ENCODE measurements around the gene JAKMIP2. TPM values are rescaled to one million over a fixed set of nuclear protein-coding genes. Genes with fewer than 3 reads are reported as not detected.

JAKMIP2 gene
- total and polyA plus RNA-seq, 9 donors = 0.10 to 7.0 (median 0.24) TPM

DNA sequence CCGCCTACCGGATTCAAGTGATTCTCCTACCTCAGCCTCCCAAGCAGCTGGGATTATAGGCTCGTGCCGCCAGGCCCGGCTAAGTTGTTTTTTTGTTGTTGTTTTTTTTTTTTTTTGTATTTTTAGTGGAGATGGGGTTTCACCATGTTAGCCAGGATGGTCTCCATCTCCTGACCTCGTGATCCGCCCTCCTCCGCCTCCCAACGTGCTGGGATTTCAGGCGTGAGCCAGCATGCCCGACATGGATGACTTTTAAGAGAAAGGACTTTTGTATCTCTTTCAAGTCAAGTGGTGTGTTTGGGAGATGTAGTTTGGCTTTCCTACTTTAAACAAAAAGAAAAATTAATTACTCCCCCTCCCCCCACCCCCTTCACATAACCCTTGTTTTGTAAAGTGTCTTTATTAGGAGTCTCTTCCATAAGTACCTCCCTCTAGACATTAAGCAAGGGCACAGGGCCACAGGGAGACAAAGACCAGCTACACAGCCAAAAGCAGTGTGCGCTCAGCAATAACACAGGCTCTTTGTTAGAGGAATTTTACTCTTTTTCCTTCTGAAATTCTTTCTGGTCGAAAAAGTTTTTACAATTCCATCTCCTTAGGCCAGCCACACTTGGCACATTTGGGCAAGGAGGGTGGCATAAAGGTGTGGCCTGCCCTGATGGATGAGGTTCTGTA, 31.2 kb downstream of the JAKMIP2 start:
- DNase-seq = no peak
- WGBS, 3 donors = 87 to 90% (median 87%) methylated on average over 13 of the region's 13 CpGs
- no peaks in the 10 kb centered on the region for H3K36me3 ChIP-seq
- no peak overlapping the region for H3K27ac ChIP-seq
- no peaks in the 10 kb centered on the region for H3K9me3 ChIP-seq
- no peaks in the 10 kb centered on the region for H3K4me1 ChIP-seq (ENCODE audit: insufficient read depth)
- no peak overlapping the region for H3K4me3 ChIP-seq
- intact Hi-C loops (cut with DNase I) = no loop called here
- no peak for TF ChIP-seq POLR2A (IDR thresholded peaks at IDR 0.05)
- no peak for TF ChIP-seq EP300 (IDR thresholded peaks at IDR 0.05)
- TF ChIP-seq, protein P1, sequence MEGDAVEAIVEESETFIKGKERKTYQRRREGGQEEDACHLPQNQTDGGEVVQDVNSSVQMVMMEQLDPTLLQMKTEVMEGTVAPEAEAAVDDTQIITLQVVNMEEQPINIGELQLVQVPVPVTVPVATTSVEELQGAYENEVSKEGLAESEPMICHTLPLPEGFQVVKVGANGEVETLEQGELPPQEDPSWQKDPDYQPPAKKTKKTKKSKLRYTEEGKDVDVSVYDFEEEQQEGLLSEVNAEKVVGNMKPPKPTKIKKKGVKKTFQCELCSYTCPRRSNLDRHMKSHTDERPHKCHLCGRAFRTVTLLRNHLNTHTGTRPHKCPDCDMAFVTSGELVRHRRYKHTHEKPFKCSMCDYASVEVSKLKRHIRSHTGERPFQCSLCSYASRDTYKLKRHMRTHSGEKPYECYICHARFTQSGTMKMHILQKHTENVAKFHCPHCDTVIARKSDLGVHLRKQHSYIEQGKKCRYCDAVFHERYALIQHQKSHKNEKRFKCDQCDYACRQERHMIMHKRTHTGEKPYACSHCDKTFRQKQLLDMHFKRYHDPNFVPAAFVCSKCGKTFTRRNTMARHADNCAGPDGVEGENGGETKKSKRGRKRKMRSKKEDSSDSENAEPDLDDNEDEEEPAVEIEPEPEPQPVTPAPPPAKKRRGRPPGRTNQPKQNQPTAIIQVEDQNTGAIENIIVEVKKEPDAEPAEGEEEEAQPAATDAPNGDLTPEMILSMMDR (IDR thresholded peaks at IDR 0.05) = no peak
- H3K27me3 ChIP-seq = no peaks in the 10 kb centered on the region

DNA sequence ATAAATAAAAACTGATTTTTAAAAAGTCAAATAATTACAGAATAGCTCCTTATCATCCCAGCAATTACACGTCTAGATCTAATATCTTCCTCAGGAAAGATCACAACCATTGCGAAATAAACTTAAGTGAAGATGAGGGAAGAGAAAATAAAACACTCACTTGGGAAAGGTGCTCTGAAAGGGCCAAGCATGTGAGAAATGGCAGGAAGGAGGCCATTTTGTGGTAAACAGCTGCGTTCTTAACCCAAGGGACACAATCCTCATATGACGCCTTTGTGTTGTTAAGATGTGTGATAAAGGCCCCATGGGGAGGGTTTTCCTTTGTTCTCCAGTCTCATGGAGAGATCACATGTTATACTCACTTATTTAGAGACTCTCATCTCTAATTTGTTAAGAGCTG, 32.5 kb downstream of the JAKMIP2 start:
- TF ChIP-seq, protein P1 (IDR thresholded peaks at IDR 0.05) = no peak
- TF ChIP-seq EP300 (IDR thresholded peaks at IDR 0.05) (no peak), POLR2A (IDR thresholded peaks at IDR 0.05) (no peak)
- intact Hi-C loops (cut with DNase I) = no loop called here
- no peaks in the 10 kb centered on the region for H3K9me3 ChIP-seq
- WGBS, 3 donors = 79 to 84% (median 79%) methylated on average over 4 of the region's 4 CpGs
- no peak overlapping the region for H3K27ac ChIP-seq
- H3K4me1 ChIP-seq (ENCODE audit: insufficient read depth) = no peaks in the 10 kb centered on the region
- H3K4me3 ChIP-seq = no peak overlapping the region
- no peaks in the 10 kb centered on the region for H3K36me3 ChIP-seq
- no peak for DNase-seq
- no peaks in the 10 kb centered on the region for H3K27me3 ChIP-seq

DNA sequence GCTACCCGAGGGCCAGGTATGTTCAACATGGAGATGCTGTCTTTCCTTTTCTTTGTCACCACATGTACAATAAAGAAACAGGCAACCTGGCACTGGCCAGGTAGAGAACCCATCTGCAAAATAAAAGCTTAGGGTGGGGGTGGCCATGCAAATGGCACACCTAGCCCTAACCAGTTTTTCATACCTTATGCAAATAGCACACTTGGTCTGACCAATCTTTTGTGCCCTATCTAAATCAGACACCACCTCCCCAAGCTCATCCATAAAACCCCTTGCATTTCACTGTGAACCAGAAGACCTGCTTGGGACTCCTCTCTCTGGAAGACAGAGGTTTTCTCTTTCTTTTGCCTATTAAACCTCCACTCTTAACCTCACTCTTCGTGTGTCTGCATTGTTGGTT, 33.9 kb downstream of the JAKMIP2 start:
- H3K4me1 ChIP-seq (ENCODE audit: insufficient read depth) = no peaks in the 10 kb centered on the region
- no peaks in the 10 kb centered on the region for H3K27me3 ChIP-seq
- TF ChIP-seq POLR2A (IDR thresholded peaks at IDR 0.05) (no peak), EP300 (IDR thresholded peaks at IDR 0.05) (no peak)
- TF ChIP-seq, protein P1 (IDR thresholded peaks at IDR 0.05) = no peak
- no peak for DNase-seq
- 63 to 68% (median 66%) methylated on average over 2 of the region's 2 CpGs for WGBS, 3 donors
- no peak overlapping the region for H3K27ac ChIP-seq
- intact Hi-C loops (cut with DNase I) = no loop called here
- H3K4me3 ChIP-seq = no peak overlapping the region
- H3K9me3 ChIP-seq = no peaks in the 10 kb centered on the region
- H3K36me3 ChIP-seq = no peaks in the 10 kb centered on the region

DNA sequence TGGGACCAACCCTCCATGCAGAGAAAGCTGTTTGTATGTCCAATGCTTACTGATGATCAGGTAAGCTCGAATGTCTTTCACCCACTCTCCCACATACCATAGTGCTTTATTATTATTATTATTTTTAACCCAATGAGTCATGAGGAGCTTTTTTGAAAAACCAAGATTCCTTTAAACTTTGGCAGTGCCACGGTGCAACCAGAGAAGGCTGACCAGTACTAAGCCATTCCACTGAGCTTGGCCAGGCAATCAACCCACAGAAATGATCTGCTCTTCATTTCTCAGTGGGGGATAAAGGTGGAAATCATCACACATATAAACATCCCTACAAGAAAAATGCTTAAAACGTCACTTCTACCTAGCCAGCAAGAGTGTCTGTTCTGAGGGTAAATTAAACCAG, 35.5 kb downstream of the JAKMIP2 start:
- 73 to 86% (median 76%) methylated on average over 3 of the region's 3 CpGs for WGBS, 3 donors

More for the DNA sequence above, 35.5 kb downstream of the JAKMIP2 start:
- Histone ChIP-seq H3K9me3 (no peaks in the 10 kb centered on the region), H3K4me1 (ENCODE audit: insufficient read depth) (no peaks in the 10 kb centered on the region), H3K36me3 (no peaks in the 10 kb centered on the region), H3K4me3 (no peak overlapping the region), H3K27ac (no peak overlapping the region), H3K27me3 (no peaks in the 10 kb centered on the region)
- intact Hi-C loops (cut with DNase I) = no loop called here
- TF ChIP-seq POLR2A (IDR thresholded peaks at IDR 0.05) (no peak), EP300 (IDR thresholded peaks at IDR 0.05) (no peak)
- TF ChIP-seq, protein P1 (IDR thresholded peaks at IDR 0.05) = no peak
- DNase-seq = no peak

Data from ovary (tissue), 9 donors.